Measurements from ENCODE around the gene KANSL1. TPM values are rescaled to one million over a fixed set of nuclear protein-coding genes. Genes with fewer than 3 reads are reported as not detected.
"Not testable (repeated sequence)": the region's sequence is repeated elsewhere in the genome, so short reads cannot be mapped to it uniquely, and the experiment has no call there.

The KANSL1 gene
- total RNA-seq, 2 experiments from 2014 or later, result 60.9 to 65.5 TPM

- no peaks in the 10 kb centered on the region for H3K27me3 Mint-ChIP-seq
- no peak overlapping the region for H3K4me3 Mint-ChIP-seq
- H3K4me1 Mint-ChIP-seq, result peaks cover 75% of the 10 kb centered on the region
- peaks cover 2% of the 10 kb centered on the region for H3K9me3 Mint-ChIP-seq
- H3K36me3 Mint-ChIP-seq, result peaks cover 50% of the 10 kb centered on the region
- no peak overlapping the region for H3K27ac Mint-ChIP-seq
- DNase-seq, result no peak
Measured at GRCh38 chr17:46123607-46124006, 69.6 kb downstream of the KANSL1 start.

GRCh38 chr17:46122486-46122871 is 70.8 kb downstream of the KANSL1 start:
- Mint-ChIP-seq H3K9me3 (peaks cover 2% of the 10 kb centered on the region), H3K4me3 (peak overlapping the region; percentile 24), H3K27ac (peak overlapping the region; percentile 77), H3K4me1 (peaks cover 70% of the 10 kb centered on the region), H3K36me3 (peaks cover 39% of the 10 kb centered on the region), H3K27me3 (no peaks in the 10 kb centered on the region)
- no peak for DNase-seq

GRCh38 chr17:46121841-46122485 is 71.3 kb downstream of the KANSL1 start:
- DNase-seq, result no peak

GRCh38 chr17:46121165-46121764 is 72.0 kb downstream of the KANSL1 start:
- peak overlapping the region; percentile 77 for H3K27ac Mint-ChIP-seq
- no peak for DNase-seq
- peaks cover 29% of the 10 kb centered on the region for H3K36me3 Mint-ChIP-seq
- peaks cover 2% of the 10 kb centered on the region for H3K9me3 Mint-ChIP-seq
- no peaks in the 10 kb centered on the region for H3K27me3 Mint-ChIP-seq
- peak overlapping the region; percentile 52 for H3K4me3 Mint-ChIP-seq
- peaks cover 73% of the 10 kb centered on the region for H3K4me1 Mint-ChIP-seq

More at GRCh38 chr17:46121841-46122485, 71.3 kb downstream of the KANSL1 start:
- Mint-ChIP-seq H3K27me3 (no peaks in the 10 kb centered on the region), H3K4me1 (peaks cover 75% of the 10 kb centered on the region), H3K27ac (peak overlapping the region; percentile 77), H3K9me3 (peaks cover 2% of the 10 kb centered on the region), H3K4me3 (peak overlapping the region; percentile 24), H3K36me3 (peaks cover 35% of the 10 kb centered on the region)

- DNase-seq, result no peak
- Mint-ChIP-seq H3K27me3 (no peaks in the 10 kb centered on the region), H3K36me3 (peaks cover 31% of the 10 kb centered on the region), H3K27ac (peak overlapping the region; percentile 60), H3K9me3 (peaks cover 2% of the 10 kb centered on the region), H3K4me3 (peak overlapping the region; percentile 52), H3K4me1 (peaks cover 73% of the 10 kb centered on the region)
Measured at GRCh38 chr17:46120537-46120936, 72.7 kb downstream of the KANSL1 start.

GRCh38 chr17:46120078-46120477 is 73.2 kb downstream of the KANSL1 start:
- Mint-ChIP-seq H3K27me3 (no peaks in the 10 kb centered on the region), H3K36me3 (peaks cover 34% of the 10 kb centered on the region), H3K4me1 (peaks cover 75% of the 10 kb centered on the region), H3K9me3 (peaks cover 2% of the 10 kb centered on the region), H3K27ac (peak overlapping the region; percentile 59), H3K4me3 (no peak overlapping the region)
- DNase-seq, result no peak

- DNase-seq, result no peak
- H3K9me3 Mint-ChIP-seq, result peaks cover 2% of the 10 kb centered on the region
- H3K4me1 Mint-ChIP-seq, result peaks cover 75% of the 10 kb centered on the region
- no peak overlapping the region for H3K4me3 Mint-ChIP-seq
- H3K36me3 Mint-ChIP-seq, result peaks cover 33% of the 10 kb centered on the region
- H3K27ac Mint-ChIP-seq, result no peak overlapping the region
- no peaks in the 10 kb centered on the region for H3K27me3 Mint-ChIP-seq
Measured at GRCh38 chr17:46118964-46119363, 74.3 kb downstream of the KANSL1 start.

- H3K4me3 Mint-ChIP-seq, result no peak overlapping the region
- DNase-seq, result no peak
- no peaks in the 10 kb centered on the region for H3K27me3 Mint-ChIP-seq
- no peak overlapping the region for H3K27ac Mint-ChIP-seq
- peaks cover 2% of the 10 kb centered on the region for H3K9me3 Mint-ChIP-seq
- H3K36me3 Mint-ChIP-seq, result peaks cover 40% of the 10 kb centered on the region
- peaks cover 77% of the 10 kb centered on the region for H3K4me1 Mint-ChIP-seq
Measured at GRCh38 chr17:46117850-46118696, 75.2 kb downstream of the KANSL1 start.

GRCh38 chr17:46117117-46117516 is 76.1 kb downstream of the KANSL1 start:
- H3K4me1 Mint-ChIP-seq, result peaks cover 67% of the 10 kb centered on the region
- no peaks in the 10 kb centered on the region for H3K27me3 Mint-ChIP-seq
- H3K9me3 Mint-ChIP-seq, result peaks cover 2% of the 10 kb centered on the region
- H3K27ac Mint-ChIP-seq, result no peak overlapping the region
- H3K36me3 Mint-ChIP-seq, result peaks cover 47% of the 10 kb centered on the region
- DNase-seq, result no peak
- H3K4me3 Mint-ChIP-seq, result no peak overlapping the region

- Mint-ChIP-seq H3K36me3 (peaks cover 37% of the 10 kb centered on the region), H3K4me1 (peaks cover 63% of the 10 kb centered on the region), H3K27me3 (no peaks in the 10 kb centered on the region), H3K4me3 (no peak overlapping the region), H3K27ac (no peak overlapping the region), H3K9me3 (peaks cover 5% of the 10 kb centered on the region)
- DNase-seq, result no peak
Measured at GRCh38 chr17:46115699-46116098, 77.5 kb downstream of the KANSL1 start.

GRCh38 chr17:46111236-46111635 is 82.0 kb downstream of the KANSL1 start:
- H3K4me3 Mint-ChIP-seq, DNase-seq, H3K27ac Mint-ChIP-seq, H3K9me3 Mint-ChIP-seq, H3K27me3 Mint-ChIP-seq: not testable (repeated sequence)
- peaks cover 37% of the 10 kb centered on the region for H3K36me3 Mint-ChIP-seq
- H3K4me1 Mint-ChIP-seq, result peaks cover 73% of the 10 kb centered on the region

GRCh38 chr17:46110219-46110618 is 83.0 kb downstream of the KANSL1 start:
- Mint-ChIP-seq H3K9me3 (peaks cover 2% of the 10 kb centered on the region), H3K27me3 (no peaks in the 10 kb centered on the region), H3K4me3 (no peak overlapping the region), H3K27ac (no peak overlapping the region), H3K36me3 (peaks cover 31% of the 10 kb centered on the region), H3K4me1 (peaks cover 68% of the 10 kb centered on the region)
- no peak for DNase-seq

- Mint-ChIP-seq H3K9me3 (peaks cover 2% of the 10 kb centered on the region), H3K4me1 (peaks cover 64% of the 10 kb centered on the region), H3K27ac (no peak overlapping the region), H3K36me3 (peaks cover 29% of the 10 kb centered on the region), H3K27me3 (no peaks in the 10 kb centered on the region), H3K4me3 (no peak overlapping the region)
- DNase-seq, result no peak
Measured at GRCh38 chr17:46109603-46110189, 83.5 kb downstream of the KANSL1 start.

GRCh38 chr17:46108550-46109110 is 84.6 kb downstream of the KANSL1 start:
- H3K36me3 Mint-ChIP-seq, result peaks cover 21% of the 10 kb centered on the region
- H3K4me3 Mint-ChIP-seq, result no peak overlapping the region
- no peaks in the 10 kb centered on the region for H3K27me3 Mint-ChIP-seq
- peak overlapping the region; percentile 44 for H3K27ac Mint-ChIP-seq
- peaks cover 58% of the 10 kb centered on the region for H3K4me1 Mint-ChIP-seq
- no peak for DNase-seq
- peaks cover 2% of the 10 kb centered on the region for H3K9me3 Mint-ChIP-seq

- Mint-ChIP-seq H3K27ac (peak overlapping the region; percentile 44), H3K4me1 (peaks cover 56% of the 10 kb centered on the region), H3K36me3 (peaks cover 16% of the 10 kb centered on the region)
Measured at GRCh38 chr17:46108120-46108519, 85.1 kb downstream of the KANSL1 start.

More at GRCh38 chr17:46108120-46108519, 85.1 kb downstream of the KANSL1 start:
- H3K9me3 Mint-ChIP-seq, result peaks cover 2% of the 10 kb centered on the region
- no peaks in the 10 kb centered on the region for H3K27me3 Mint-ChIP-seq
- DNase-seq, result no peak
- no peak overlapping the region for H3K4me3 Mint-ChIP-seq
